Measurements from ENCODE around the gene JUND.

DNA sequence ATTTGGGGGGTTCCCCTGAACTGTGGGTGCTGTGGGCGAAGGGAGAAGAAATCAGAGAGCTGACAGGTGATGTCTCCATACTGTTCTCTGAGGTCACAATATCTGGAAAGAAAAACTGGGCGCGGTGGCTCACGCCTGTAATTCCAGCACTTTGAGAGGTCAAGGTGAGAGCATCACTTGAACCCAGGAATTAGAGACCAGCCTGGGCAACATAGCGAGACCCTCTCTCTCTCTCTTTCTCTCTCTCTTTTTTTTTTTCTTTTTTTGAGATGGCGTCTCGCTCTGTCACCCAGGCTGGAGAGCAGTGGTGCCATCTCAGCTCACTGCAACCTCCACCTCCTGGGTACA is 29.1 kb downstream of the JUND start:
- TF ChIP-seq ELF4 (IDR thresholded peaks at IDR 0.05): no peak
- no peak for TF ChIP-seq ARNT (IDR thresholded peaks at IDR 0.05)
- TF ChIP-seq TARDBP (IDR thresholded peaks at IDR 0.05): no peak
- TF ChIP-seq FOXM1 (IDR thresholded peaks at IDR 0.05; ENCODE audit: borderline replicate concordance): no peak
- no peak for TF ChIP-seq SP1 (IDR thresholded peaks at IDR 0.05)
- TF ChIP-seq FOXK2 (IDR thresholded peaks at IDR 0.05): no peak
- no peak for TF ChIP-seq FOXA1 (IDR thresholded peaks at IDR 0.05)
- no peak for TF ChIP-seq CTBP1 (IDR thresholded peaks at IDR 0.05; ENCODE audit: borderline replicate concordance)
- TF ChIP-seq SUZ12 (IDR thresholded peaks at IDR 0.05): no peak
